Measurements from ENCODE around the gene DNAH3. TPM values are rescaled to one million over a fixed set of nuclear protein-coding genes. Genes with fewer than 3 reads are reported as not detected.

The DNAH3 gene
- total RNA-seq, 1 donor from 2014 or later, result not detected

- no peak for TF ChIP-seq CTCF (IDR thresholded peaks at IDR 0.05; ENCODE audit: unreplicated experiment)
- Mint-ChIP-seq H3K27ac (peak overlapping the region; percentile 80), H3K4me3 (no peak overlapping the region), H3K9me3 (no peaks in the 10 kb centered on the region), H3K36me3 (no peaks in the 10 kb centered on the region), H3K27me3 (ENCODE audit: low read depth) (no peaks in the 10 kb centered on the region), H3K4me1 (peaks cover 57% of the 10 kb centered on the region)
- no peak for DNase-seq (ENCODE audit: low spot score in 2 of 2, unreplicated experiment in 2 of 2)
Measured at GRCh38 chr16:20906341-20907255, 244.0 kb downstream of the DNAH3 start.

DNA sequence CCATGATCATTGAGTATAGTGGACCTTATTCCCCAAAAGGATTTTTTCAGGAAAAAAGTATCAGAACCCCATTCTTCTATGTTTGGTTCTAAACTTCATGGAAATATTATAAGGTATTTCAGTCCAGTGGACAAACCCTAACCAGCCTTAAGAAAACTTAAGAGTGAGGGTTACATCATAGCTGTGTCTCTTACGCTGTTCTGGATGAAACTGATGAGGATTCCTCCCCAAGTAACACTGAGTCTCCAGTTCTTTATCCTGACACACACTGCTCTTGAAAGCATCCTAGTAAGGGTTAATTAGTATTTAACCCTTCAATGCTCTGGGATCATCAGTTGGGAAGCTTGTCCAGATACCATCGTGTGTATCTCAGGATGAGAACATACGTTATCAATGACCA, 245.1 kb downstream of the DNAH3 start:
- H3K27me3 Mint-ChIP-seq (ENCODE audit: low read depth), result no peaks in the 10 kb centered on the region
- H3K36me3 Mint-ChIP-seq, result no peaks in the 10 kb centered on the region
- TF ChIP-seq CTCF (IDR thresholded peaks at IDR 0.05; ENCODE audit: unreplicated experiment), result no peak
- no peak overlapping the region for H3K4me3 Mint-ChIP-seq
- no peak for DNase-seq (ENCODE audit: low spot score in 2 of 2, unreplicated experiment in 2 of 2)
- no peaks in the 10 kb centered on the region for H3K9me3 Mint-ChIP-seq
- H3K4me1 Mint-ChIP-seq, result peaks cover 57% of the 10 kb centered on the region
- H3K27ac Mint-ChIP-seq, result no peak overlapping the region

GRCh38 chr16:20904507-20905081, 246.1 kb downstream of the DNAH3 start:
- H3K4me3 Mint-ChIP-seq, result no peak overlapping the region
- H3K27me3 Mint-ChIP-seq (ENCODE audit: low read depth), result no peaks in the 10 kb centered on the region
- H3K4me1 Mint-ChIP-seq, result peaks cover 57% of the 10 kb centered on the region
- no peaks in the 10 kb centered on the region for H3K36me3 Mint-ChIP-seq
- peak overlapping the region; percentile 41 for H3K27ac Mint-ChIP-seq
- TF ChIP-seq CTCF (IDR thresholded peaks at IDR 0.05; ENCODE audit: unreplicated experiment), result no peak
- H3K9me3 Mint-ChIP-seq, result no peaks in the 10 kb centered on the region
- DNase-seq (ENCODE audit: low spot score in 2 of 2, unreplicated experiment in 2 of 2), result no peak

DNA sequence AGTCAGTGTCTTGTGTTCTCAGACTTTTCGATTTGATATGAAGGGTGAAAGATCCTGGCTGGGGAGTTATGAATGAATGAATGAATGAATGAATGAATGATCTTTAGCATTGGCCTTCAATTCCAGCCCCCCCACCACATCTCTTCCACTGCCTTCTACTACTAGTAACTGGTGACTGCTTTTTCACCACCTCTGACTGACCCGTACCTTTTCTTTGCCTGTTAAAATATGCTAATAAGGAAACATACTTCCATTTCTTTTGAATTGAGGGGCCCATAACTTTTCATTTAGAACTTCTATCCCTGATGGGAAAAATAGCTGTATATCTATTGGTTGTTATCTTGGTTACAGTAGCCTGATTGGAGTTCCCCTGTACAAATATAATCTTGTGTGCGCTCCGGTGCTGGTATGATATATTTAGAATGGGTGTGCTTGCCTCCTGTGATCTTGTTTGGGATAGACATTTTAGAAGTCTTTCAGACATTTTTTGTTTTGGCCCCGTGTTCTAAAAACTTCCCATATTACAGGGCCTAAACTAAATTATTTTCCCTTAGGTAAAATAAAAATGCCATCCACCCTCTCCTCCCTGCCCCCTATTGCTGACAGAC, 246.6 kb downstream of the DNAH3 start:
- no peaks in the 10 kb centered on the region for H3K9me3 Mint-ChIP-seq
- no peak for TF ChIP-seq CTCF (IDR thresholded peaks at IDR 0.05; ENCODE audit: unreplicated experiment)
- no peak for DNase-seq (ENCODE audit: low spot score in 2 of 2, unreplicated experiment in 2 of 2)
- H3K27me3 Mint-ChIP-seq (ENCODE audit: low read depth), result no peaks in the 10 kb centered on the region
- H3K36me3 Mint-ChIP-seq, result no peaks in the 10 kb centered on the region
- H3K27ac Mint-ChIP-seq, result peak overlapping the region; percentile 72
- no peak overlapping the region for H3K4me3 Mint-ChIP-seq
- H3K4me1 Mint-ChIP-seq, result peaks cover 62% of the 10 kb centered on the region

- Mint-ChIP-seq H3K36me3 (no peaks in the 10 kb centered on the region), H3K27me3 (ENCODE audit: low read depth) (no peaks in the 10 kb centered on the region), H3K4me3 (peak overlapping the region; percentile 32), H3K9me3 (no peaks in the 10 kb centered on the region), H3K4me1 (peaks cover 69% of the 10 kb centered on the region), H3K27ac (peak overlapping the region; percentile 62)
- TF ChIP-seq CTCF (IDR thresholded peaks at IDR 0.05; ENCODE audit: unreplicated experiment), result no peak
- DNase-seq (ENCODE audit: low spot score in 2 of 2, unreplicated experiment in 2 of 2), result no peak
Measured at GRCh38 chr16:20903116-20903898, 247.3 kb downstream of the DNAH3 start.
